ENCODE data around the gene TBCK.
"Not testable (repeated sequence)": the region's sequence is repeated elsewhere in the genome, so short reads cannot be mapped to it uniquely, and the experiment has no call there.

TBCK gene

DNA sequence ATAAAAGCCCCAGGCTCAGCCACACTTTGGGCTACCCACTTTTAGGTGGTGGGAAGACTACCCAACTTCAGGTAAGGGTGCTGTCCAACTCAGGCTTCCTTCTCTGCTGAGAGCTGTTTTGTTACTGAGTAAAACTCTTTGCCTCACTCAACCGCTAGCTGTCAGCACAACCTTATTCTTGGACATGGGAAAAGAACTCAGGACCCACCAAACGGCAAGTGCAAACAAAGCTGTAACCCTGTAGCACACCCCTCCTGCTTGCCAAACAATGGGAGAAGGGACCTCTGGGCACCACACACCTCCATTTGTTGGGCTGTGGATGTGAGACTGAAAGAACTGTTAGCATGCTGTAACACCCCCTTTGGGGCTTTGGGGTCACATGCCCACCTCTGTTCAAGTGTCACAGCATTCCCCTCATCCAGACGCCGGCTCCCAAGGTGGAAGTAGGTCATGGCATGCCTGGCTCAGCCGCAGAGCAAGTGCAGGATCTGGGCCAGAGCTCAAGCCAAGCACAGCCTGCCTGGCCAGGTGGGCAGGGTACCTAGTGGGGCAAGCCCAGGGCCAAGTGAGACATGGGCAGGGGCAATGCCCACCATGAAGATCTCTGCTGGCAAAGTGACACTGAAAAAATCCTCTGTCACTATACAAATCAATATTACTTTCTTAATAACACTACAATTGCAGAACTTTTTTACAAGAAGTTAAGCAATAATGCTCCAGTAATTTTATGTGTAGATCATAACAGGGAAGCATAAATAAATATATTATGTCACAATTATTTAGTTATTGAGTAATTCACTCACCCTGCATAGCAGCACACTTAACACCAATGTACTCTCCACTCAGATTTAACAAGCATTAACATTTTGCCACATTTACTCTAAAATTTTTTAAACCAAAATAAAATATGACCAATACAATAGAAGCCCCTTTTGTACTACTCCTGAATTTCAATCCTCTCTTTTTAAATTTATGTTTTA is 107.2 kb downstream of the TBCK start:
- DNase-seq, result no peak

DNA sequence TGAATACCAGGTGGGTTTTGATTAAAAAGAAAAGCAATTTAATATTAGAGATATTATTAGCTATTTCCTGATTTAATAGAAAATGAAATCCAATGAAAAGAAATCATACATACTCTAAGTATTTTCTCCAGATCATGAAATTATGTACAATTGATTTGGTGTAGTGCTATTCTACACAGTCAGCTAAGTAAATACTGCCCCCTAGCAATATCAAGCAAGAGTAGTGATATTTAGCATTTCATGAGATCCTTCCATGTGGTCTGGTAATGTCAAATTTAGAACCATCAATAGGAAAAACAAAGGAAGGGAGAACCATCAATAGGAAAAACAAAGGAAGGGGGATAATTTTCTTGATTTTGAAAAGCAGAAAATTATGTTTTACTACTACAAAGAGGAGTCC is 114.6 kb downstream of the TBCK start:
- DNase-seq, result peak; percentile 27

- no peak for DNase-seq
Measured at GRCh38 chr4:106195435-106195950, 120.5 kb downstream of the TBCK start.

GRCh38 chr4:106194801-106195200 is 121.2 kb downstream of the TBCK start:
- no peak for DNase-seq

GRCh38 chr4:106192131-106192530 is 123.9 kb downstream of the TBCK start:
- DNase-seq, result no peak

GRCh38 chr4:106186201-106186600 is 129.8 kb downstream of the TBCK start:
- no peak for DNase-seq

DNA sequence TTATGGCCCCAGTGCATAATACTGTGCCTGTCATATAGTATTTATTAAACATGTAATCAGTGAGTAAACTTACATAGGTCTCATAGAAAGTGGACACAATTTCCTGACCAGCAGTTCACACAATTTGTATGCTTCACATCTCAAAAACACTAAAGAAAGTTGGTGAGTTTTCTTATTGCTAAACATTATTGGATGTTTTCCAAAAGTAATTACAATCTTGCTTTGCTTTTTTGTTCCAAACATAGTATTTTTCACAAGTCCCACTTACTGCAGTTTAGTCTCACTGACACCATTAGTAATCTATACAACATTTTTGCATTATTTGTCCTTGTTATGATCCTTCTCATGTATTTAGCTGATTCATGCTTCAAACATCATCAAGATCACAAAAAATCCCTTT is 132.5 kb downstream of the TBCK start:
- DNase-seq, result no peak

DNA sequence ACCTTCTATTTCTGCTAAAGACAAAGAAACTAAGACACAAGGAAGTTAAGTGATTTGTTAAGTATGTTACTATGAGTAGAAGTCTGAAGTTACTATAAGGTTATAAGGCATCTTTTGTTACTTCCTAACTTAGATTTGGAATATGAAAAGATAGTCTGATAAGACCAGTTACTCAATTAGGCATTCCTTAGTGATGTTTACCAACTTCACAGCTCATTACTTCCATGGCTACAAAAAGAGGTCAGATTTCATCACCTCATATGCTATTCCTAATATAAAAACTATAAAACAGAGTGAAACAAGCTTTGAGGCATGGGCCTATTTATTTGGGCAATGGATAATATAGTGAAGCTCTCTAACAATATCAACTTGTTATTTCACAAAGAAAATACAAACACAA is 143.1 kb downstream of the TBCK start:
- DNase-seq, result no peak

GRCh38 chr4:106165351-106166010 is 150.5 kb downstream of the TBCK start:
- DNase-seq, result no peak

DNA sequence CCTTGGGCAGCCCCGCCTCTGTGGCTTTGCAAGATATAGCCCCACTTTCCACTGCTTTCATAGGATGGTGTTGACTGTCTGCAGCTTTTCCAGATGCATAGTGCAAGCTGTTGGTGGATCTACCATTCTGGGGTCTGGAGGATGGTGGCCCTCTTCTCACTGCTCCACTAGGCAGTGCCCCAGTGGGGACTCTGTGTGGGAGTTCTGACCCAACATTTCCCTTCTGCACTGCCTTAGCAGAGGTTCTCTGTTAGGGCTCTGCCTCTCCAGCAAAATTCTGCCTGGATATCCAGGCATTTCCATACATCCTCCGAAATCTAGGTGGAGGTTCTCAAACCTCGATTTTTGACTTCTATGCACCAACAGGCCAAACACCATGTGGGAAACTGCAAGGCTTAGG is 153.7 kb downstream of the TBCK start:
- no peak for DNase-seq

GRCh38 chr4:106160560-106160959 is 155.4 kb downstream of the TBCK start:
- DNase-seq, result no peak

DNA sequence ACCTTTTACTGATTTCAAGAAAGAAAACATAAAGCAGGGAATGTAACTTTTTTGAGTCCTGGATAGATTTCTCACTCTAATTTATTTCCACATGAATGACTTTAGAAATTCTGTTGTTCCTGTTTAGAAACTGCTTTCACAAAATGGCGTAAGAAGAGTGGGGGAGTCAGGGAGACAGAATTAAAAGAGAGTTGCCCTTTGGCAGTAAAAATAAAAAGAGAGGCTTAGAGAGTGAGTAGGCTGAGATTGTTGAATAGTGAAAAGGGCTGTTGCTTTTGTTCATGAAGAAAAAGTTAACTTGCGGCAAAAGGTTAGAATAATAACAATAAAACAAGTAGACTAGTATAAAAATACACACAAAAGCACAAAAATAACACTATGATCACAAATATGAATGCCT is 166.1 kb downstream of the TBCK start:
- no peak for DNase-seq

DNA sequence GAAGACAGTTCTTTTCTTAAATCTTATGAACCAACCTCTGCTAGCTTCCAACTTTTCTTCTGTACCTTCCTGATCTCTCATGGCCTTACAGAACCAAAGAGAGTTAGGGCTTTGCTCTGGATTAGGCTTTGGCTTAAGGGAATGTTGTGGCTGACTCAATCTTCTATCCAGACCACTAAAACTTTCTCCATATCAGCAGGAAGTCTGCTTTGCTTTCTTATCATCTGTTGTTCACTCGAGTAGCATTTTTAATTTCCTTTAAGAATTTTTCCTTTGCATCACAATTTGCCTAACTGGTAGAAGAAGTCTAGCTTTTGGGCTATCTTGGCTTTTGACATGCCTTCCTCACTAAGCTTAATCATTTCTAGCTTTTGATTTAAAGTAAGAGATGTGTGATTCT is 167.0 kb downstream of the TBCK start:
- no peak for DNase-seq

DNA sequence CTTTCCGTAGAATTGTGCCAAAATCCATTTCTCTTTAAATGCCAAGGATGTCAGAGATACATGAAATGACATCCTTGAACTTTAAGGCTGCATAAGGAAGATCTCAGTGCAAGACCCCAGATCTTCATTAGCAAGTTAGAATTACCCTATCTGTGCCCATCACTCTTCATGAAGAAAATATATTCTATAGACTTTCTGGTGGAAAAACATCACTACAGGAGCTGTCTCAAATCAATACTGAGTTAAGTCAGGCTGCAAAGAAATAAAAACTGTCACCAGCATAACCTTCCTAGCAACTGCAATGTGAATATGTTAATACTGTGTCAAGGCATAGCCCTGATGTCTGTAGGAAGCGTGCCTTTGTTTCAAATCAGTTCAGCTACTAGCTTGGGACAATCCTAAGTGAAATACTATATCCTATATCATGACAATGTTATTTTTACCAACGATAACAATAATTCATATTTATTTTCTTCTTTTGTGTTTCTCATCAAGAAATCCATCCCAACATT is 173.3 kb downstream of the TBCK start:
- no peak for DNase-seq

DNA sequence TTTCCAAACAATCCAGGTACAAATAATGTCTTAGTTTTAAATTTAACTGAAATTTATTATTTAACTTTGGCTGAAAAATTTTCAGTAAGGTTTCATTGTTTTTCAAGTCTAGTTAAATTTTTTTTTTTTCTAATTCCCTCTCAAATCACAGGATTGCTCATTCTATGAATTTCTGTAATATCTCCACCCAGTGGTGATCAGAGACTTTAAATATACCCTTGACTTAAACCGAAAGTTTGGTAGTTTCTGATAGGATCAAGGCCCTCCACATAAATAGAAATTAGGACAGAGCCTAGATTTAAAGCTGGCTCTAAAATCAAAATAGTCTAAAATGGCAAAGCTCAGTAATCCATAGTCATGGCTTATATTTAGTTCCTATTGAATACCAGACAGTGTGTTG is 175.4 kb downstream of the TBCK start:
- no peak for DNase-seq

DNA sequence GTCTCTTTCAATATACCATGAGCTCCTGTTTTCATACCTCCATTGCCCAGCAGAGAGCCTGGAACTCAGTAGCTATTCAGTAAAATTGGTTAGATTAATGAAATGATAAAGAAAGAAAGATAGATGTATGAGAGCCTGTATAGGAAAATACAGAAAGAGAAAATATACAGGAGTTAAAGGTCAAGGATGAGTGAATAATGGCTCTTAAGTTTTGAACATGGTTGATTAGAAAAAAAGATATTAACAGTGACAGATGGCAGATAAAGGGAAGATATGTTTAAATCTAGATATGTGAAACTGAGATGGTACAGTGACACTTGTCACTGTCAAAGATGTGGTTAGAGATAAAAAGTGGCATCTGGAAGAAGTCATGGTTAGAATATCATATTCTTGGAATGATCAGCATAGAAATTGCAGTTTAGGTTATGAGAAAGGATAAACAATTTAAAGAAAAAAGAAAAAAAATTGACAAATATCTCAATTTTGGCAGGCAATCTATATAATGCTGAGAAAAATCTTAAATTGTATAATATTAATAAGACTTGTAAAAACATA is 179.2 kb downstream of the TBCK start:
- no peak for DNase-seq

GRCh38 chr4:106132045-106132444 is 184.0 kb downstream of the TBCK start:
- no peak for DNase-seq

DNA sequence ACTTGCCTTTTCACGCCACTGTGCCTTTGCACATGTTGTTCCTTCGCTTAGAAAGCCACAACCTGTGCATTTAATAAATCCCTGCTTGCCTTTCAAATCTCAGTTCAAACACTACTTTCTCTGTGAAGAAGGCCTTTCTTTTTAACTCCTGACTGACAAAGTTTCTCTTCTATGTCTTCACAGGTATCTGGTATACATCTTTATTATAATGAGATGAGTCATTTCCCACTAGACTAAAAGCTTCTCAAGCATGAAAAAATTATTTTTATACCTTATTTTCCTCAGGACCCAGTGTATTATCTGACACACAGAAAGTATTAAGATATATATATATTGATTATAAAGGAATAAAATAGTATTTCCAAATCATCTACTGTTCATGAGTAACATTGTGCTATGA is 189.9 kb downstream of the TBCK start:
- DNase-seq, result no peak

- not testable (repeated sequence) for DNase-seq
Measured at GRCh38 chr4:106119949-106120555, 196.0 kb downstream of the TBCK start.

DNA sequence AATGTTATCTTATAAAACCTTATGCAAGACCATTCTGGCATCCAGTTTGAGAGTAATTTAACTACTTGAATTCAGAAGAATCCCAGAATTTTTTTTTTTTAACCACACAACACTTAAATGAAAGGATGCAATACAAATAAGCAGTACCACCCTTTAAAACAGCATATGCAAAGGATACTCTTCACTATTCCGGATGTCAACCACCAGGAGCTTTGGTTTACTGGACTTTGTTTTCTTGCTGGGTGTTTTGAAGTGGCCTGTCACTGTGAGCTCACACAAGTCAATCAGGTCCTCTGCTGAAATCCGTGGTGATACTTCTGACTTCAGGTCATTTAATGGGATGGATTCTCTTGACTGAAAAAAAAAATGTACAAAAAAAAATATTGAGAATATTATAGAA is 200.0 kb downstream of the TBCK start:
- no peak for DNase-seq

- DNase-seq, result no peak
Measured at GRCh38 chr4:106114270-106114669, 201.7 kb downstream of the TBCK start.

- not testable (repeated sequence) for DNase-seq
Measured at GRCh38 chr4:106111778-106112469, 204.1 kb downstream of the TBCK start.

Data from hematopoietic multipotent progenitor cell treated with erythropoietin and hydrocortisone succinate and interleukin-3 and kit ligand, for 8 days (in vitro differentiated cells).